ENCODE data around the gene MXD1.

The MXD1 gene

DNA sequence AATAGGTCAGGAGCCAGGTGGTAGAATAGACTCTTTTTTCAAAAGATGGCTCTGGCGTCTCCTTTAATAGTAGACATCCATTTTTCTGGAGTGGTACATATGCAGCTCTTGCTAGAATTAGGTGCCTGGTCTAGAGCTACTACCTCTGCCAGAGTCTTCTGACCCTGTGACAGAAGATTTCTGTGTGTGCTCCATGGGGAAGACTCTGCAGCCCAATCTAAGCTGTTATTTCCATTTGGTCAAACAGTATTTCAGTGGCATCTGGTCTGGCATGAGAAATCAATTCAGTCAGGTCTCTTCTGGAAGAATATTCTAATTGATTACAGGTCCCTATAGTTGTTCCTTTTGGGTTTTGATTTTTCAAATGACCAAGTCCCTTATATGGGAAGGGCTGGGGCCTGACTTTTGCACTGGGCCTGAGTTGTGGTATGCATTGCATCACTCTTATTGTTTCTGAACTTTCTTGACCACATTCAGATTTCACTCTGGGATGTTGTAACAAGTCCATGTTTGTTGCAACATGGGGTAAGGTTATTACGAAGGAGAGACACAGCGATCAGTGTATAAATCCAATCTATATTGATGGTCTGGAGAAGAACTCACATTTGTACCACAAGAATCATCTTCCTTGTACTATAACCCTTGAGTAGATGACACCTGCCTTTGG, 12.1 kb downstream of the MXD1 start:
- Histone ChIP-seq H3K4me3 (ENCODE audit: low read length) (no peak overlapping the region), H3K4me2 (ENCODE audit: low read length) (no peak overlapping the region), H3K9ac (ENCODE audit: low read length) (no peak overlapping the region), H2BK15ac (replicated peaks; ENCODE audit: low read depth) (no peak overlapping the region), H2BK5ac (ENCODE audit: low read length) (no peak overlapping the region), H3K56ac (ENCODE audit: low read length) (no peak overlapping the region), H3K27me3 (ENCODE audit: insufficient read depth, low read length, poor library complexity) (no peaks in the 10 kb centered on the region), H4K5ac (ENCODE audit: low read length) (no peak overlapping the region), H2AK5ac (ENCODE audit: low read length) (no peak overlapping the region), H4K8ac (ENCODE audit: low read depth, low read length) (no peak overlapping the region), H3K4ac (ENCODE audit: low read depth, low read length) (no peak overlapping the region), H3K4me1 (ENCODE audit: control insufficient read depth, low read depth, low read length) (no peaks in the 10 kb centered on the region), H3K18ac (ENCODE audit: low read length) (no peak overlapping the region), H2BK120ac (ENCODE audit: low read depth, low read length) (no peak overlapping the region), H3K23ac (ENCODE audit: low read length) (no peak overlapping the region), H3K79me1 (ENCODE audit: low read length) (no peaks in the 10 kb centered on the region), H3K27ac (ENCODE audit: low read depth, low read length) (no peak overlapping the region), H3K79me2 (ENCODE audit: control insufficient read depth, insufficient read depth, low read length) (no peaks in the 10 kb centered on the region), H3K36me3 (ENCODE audit: control insufficient read depth, insufficient read depth, low read length) (no peaks in the 10 kb centered on the region)
- no peak for DNase-seq
- WGBS (ENCODE audit: extremely low coverage, insufficient coverage, low lambda C conversion rate), result no CpG with 5 or more reads among the region's 3 CpGs

DNA sequence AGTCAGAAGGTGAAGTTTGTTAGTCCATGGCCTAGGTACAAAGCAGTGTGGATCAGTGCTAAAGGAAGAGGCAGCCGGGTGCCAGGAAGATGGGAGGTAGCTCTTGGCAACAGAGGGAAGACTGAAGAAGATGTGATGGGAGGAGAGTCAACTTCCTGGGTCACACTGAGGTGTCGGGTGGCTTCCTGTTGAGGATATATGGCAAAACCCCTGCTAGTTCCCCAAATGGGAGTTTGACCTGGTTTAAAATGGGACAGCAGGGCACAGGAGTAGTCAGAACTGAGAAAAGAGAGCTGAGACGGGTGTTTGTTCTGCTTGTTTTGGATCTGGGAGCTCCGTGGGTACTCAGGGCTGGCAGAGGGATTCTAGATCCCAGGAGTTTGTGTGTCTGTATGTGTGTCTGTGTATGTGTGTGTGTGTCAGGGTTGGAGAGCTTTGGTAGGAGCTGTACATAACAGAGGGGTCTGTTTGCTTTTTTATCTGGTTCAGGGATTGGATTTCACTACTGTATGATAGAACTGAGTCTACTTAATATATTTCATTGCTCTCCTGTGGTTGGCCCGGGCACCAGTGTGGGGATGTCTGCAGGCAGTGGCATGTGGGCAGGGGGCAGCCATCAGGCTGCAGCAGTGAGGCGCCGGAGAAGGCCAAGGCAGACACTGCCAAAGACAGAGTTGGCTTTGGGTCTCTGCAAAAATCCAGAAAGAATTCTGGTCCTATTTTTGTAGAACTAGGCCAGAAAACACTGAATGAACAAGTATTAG, 17.1 kb downstream of the MXD1 start:
- no peak overlapping the region for H2BK15ac ChIP-seq (replicated peaks; ENCODE audit: low read depth)
- no peak overlapping the region for H3K9ac ChIP-seq (ENCODE audit: low read length)
- H2BK5ac ChIP-seq (ENCODE audit: low read length), result no peak overlapping the region
- no peak overlapping the region for H2BK120ac ChIP-seq (ENCODE audit: low read depth, low read length)
- peaks cover 2% of the 10 kb centered on the region for H3K4me1 ChIP-seq (ENCODE audit: control insufficient read depth, low read depth, low read length)
- no peak for DNase-seq
- no peak overlapping the region for H3K4me2 ChIP-seq (ENCODE audit: low read length)
- no peak overlapping the region for H3K4me3 ChIP-seq (ENCODE audit: low read length)
- no peak overlapping the region for H3K23ac ChIP-seq (ENCODE audit: low read length)
- no peak overlapping the region for H3K4ac ChIP-seq (ENCODE audit: low read depth, low read length)
- H3K18ac ChIP-seq (ENCODE audit: low read length), result no peak overlapping the region
- H3K79me2 ChIP-seq (ENCODE audit: control insufficient read depth, insufficient read depth, low read length), result no peaks in the 10 kb centered on the region
- no peaks in the 10 kb centered on the region for H3K27me3 ChIP-seq (ENCODE audit: insufficient read depth, low read length, poor library complexity)
- no peak overlapping the region for H2AK5ac ChIP-seq (ENCODE audit: low read length)
- H3K56ac ChIP-seq (ENCODE audit: low read length), result no peak overlapping the region
- WGBS (ENCODE audit: extremely low coverage, insufficient coverage, low lambda C conversion rate), result no CpG with 5 or more reads among the region's 7 CpGs
- no peak overlapping the region for H4K8ac ChIP-seq (ENCODE audit: low read depth, low read length)
- no peak overlapping the region for H3K27ac ChIP-seq (ENCODE audit: low read depth, low read length)
- H4K5ac ChIP-seq (ENCODE audit: low read length), result no peak overlapping the region
- no peaks in the 10 kb centered on the region for H3K36me3 ChIP-seq (ENCODE audit: control insufficient read depth, insufficient read depth, low read length)
- no peaks in the 10 kb centered on the region for H3K79me1 ChIP-seq (ENCODE audit: low read length)

DNA sequence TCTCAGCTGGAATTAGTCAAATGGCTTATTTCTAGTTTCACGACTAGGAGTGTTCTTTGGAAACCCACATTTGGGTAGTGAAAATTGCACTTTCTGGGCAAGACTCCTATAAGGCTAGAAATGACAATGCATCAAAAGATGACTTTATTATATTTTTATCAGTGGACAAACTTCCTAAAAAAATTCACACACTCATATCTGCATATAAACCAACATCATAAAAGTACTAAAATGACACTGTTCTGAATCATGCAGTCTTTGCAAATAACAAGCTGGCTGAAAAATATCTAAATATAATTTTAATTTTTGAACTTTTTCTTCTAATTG, 17.6 kb downstream of the MXD1 start:
- Histone ChIP-seq H3K56ac (ENCODE audit: low read length) (no peak overlapping the region), H3K79me1 (ENCODE audit: low read length) (no peaks in the 10 kb centered on the region), H3K36me3 (ENCODE audit: control insufficient read depth, insufficient read depth, low read length) (no peaks in the 10 kb centered on the region), H4K8ac (ENCODE audit: low read depth, low read length) (no peak overlapping the region), H3K4ac (ENCODE audit: low read depth, low read length) (no peak overlapping the region), H4K5ac (ENCODE audit: low read length) (no peak overlapping the region), H3K79me2 (ENCODE audit: control insufficient read depth, insufficient read depth, low read length) (no peaks in the 10 kb centered on the region), H3K27me3 (ENCODE audit: insufficient read depth, low read length, poor library complexity) (no peaks in the 10 kb centered on the region), H3K4me1 (ENCODE audit: control insufficient read depth, low read depth, low read length) (peaks cover 2% of the 10 kb centered on the region), H3K27ac (ENCODE audit: low read depth, low read length) (no peak overlapping the region), H2AK5ac (ENCODE audit: low read length) (no peak overlapping the region), H2BK15ac (replicated peaks; ENCODE audit: low read depth) (no peak overlapping the region), H3K23ac (ENCODE audit: low read length) (no peak overlapping the region), H3K4me2 (ENCODE audit: low read length) (no peak overlapping the region), H2BK120ac (ENCODE audit: low read depth, low read length) (no peak overlapping the region), H3K18ac (ENCODE audit: low read length) (no peak overlapping the region), H3K9ac (ENCODE audit: low read length) (no peak overlapping the region), H3K4me3 (ENCODE audit: low read length) (no peak overlapping the region), H2BK5ac (ENCODE audit: low read length) (no peak overlapping the region)
- WGBS (ENCODE audit: extremely low coverage, insufficient coverage, low lambda C conversion rate), result no CpG with 5 or more reads among the region's 1 CpG
- no peak for DNase-seq

DNA sequence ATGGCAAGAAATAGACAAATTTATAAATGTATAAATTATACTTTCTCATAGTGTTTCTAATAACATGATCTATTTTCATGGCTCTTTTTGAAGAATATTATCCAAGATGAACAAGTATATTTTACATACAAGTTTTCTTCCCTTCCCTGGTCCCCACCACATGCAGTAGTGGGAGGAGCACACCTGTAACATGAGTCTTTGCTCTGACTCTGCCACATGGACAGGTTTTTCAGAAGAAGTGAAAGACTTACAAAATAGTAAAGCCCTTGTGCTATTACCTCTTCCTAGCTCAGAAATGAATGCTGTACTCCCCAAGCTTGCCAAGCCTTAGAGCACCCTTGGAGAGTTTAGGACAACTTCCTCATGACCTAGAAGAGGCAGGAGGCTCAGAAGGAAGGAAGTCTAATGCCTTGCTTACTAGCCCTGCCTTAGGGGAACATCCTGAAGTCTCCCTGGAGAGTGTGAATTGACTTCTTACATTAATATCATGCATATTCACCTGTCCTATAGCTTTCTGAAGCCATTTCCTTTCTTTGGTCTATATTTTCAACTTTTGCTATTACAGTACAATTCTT, 18.4 kb downstream of the MXD1 start:
- Histone ChIP-seq H3K56ac (ENCODE audit: low read length) (no peak overlapping the region), H3K4ac (ENCODE audit: low read depth, low read length) (no peak overlapping the region), H3K27ac (ENCODE audit: low read depth, low read length) (no peak overlapping the region), H3K4me2 (ENCODE audit: low read length) (no peak overlapping the region), H3K4me1 (ENCODE audit: control insufficient read depth, low read depth, low read length) (peaks cover 2% of the 10 kb centered on the region), H3K36me3 (ENCODE audit: control insufficient read depth, insufficient read depth, low read length) (no peaks in the 10 kb centered on the region), H2BK5ac (ENCODE audit: low read length) (no peak overlapping the region), H2BK120ac (ENCODE audit: low read depth, low read length) (no peak overlapping the region), H3K18ac (ENCODE audit: low read length) (no peak overlapping the region), H3K9ac (ENCODE audit: low read length) (no peak overlapping the region), H3K4me3 (ENCODE audit: low read length) (no peak overlapping the region), H3K79me2 (ENCODE audit: control insufficient read depth, insufficient read depth, low read length) (no peaks in the 10 kb centered on the region), H3K27me3 (ENCODE audit: insufficient read depth, low read length, poor library complexity) (no peaks in the 10 kb centered on the region), H3K79me1 (ENCODE audit: low read length) (no peaks in the 10 kb centered on the region), H3K23ac (ENCODE audit: low read length) (no peak overlapping the region), H2BK15ac (replicated peaks; ENCODE audit: low read depth) (no peak overlapping the region), H4K5ac (ENCODE audit: low read length) (no peak overlapping the region), H4K8ac (ENCODE audit: low read depth, low read length) (no peak overlapping the region), H2AK5ac (ENCODE audit: low read length) (no peak overlapping the region)
- no peak for DNase-seq

DNA sequence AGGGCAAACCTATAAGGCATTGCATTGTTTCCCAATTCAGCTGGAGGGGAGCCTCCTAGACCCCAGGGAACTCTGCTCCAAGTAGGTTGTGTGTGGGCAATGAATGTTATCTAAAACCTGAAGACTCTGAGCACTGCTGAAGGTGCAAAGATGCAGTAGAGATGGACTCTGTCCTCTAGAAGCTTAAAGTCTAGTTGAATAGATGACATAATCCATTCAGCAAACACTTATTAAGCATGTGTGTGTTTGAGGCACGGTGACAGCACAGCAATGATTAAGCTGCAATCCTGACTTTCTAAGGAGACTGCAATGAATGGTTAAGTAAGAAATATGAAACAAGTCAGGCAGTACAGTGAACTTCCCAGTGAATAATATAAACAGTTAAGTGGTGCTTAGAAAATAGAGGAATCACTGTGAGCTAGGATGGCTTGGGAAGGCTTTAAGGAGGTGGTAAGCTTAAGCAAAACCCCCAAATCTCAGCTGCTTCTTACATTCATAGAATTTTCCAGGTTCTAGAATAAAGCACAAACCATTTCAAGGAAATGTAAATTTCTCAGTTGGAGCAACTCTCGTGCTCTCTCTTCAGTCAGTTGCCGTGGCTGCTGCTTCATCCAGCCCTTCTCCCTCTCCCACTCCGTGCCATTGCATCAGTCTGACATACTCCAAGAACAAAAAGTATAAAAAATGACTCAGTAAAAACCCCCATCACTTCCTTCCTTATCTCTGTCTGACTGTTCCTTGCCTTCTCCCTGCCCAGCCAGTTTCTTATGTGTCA, 19.1 kb downstream of the MXD1 start:
- Histone ChIP-seq H3K27ac (ENCODE audit: low read depth, low read length) (no peak overlapping the region), H3K4ac (ENCODE audit: low read depth, low read length) (no peak overlapping the region)
- DNase-seq, result no peak

More for the DNA sequence above, 19.1 kb downstream of the MXD1 start:
- Histone ChIP-seq H3K18ac (ENCODE audit: low read length) (no peak overlapping the region), H3K56ac (ENCODE audit: low read length) (no peak overlapping the region), H3K36me3 (ENCODE audit: control insufficient read depth, insufficient read depth, low read length) (no peaks in the 10 kb centered on the region), H3K9ac (ENCODE audit: low read length) (no peak overlapping the region), H3K23ac (ENCODE audit: low read length) (no peak overlapping the region), H2BK120ac (ENCODE audit: low read depth, low read length) (no peak overlapping the region), H3K79me2 (ENCODE audit: control insufficient read depth, insufficient read depth, low read length) (no peaks in the 10 kb centered on the region), H4K8ac (ENCODE audit: low read depth, low read length) (no peak overlapping the region), H4K5ac (ENCODE audit: low read length) (no peak overlapping the region), H3K4me2 (ENCODE audit: low read length) (no peak overlapping the region), H3K27me3 (ENCODE audit: insufficient read depth, low read length, poor library complexity) (no peaks in the 10 kb centered on the region), H2BK15ac (replicated peaks; ENCODE audit: low read depth) (no peak overlapping the region), H3K4me1 (ENCODE audit: control insufficient read depth, low read depth, low read length) (peaks cover 2% of the 10 kb centered on the region), H3K4me3 (ENCODE audit: low read length) (no peak overlapping the region), H3K79me1 (ENCODE audit: low read length) (no peaks in the 10 kb centered on the region), H2AK5ac (ENCODE audit: low read length) (no peak overlapping the region), H2BK5ac (ENCODE audit: low read length) (no peak overlapping the region)
- no CpG with 5 or more reads among the region's 4 CpGs for WGBS (ENCODE audit: extremely low coverage, insufficient coverage, low lambda C conversion rate)
